GM19438 (cell line): ENCODE results near the gene SRD5A1.
"Not testable (repeated sequence)": the region's sequence is repeated elsewhere in the genome, so short reads cannot be mapped to it uniquely, and the experiment has no call there.

Source experiments
- ATAC-seq: cut with Tn5 transposase; IDR thresholded peaks from one replicate; pipeline ENCODE4 v1.9.1; 2021; ENCODE audit warnings: low read depth; ENCODE audit not compliant: unreplicated experiment

Gene SRD5A1

GRCh38 chr5:6638236-6638635, 5.0 kb downstream of the SRD5A1 start:
- no peak for ATAC-seq

- ATAC-seq, result no peak
Observed at GRCh38 chr5:6642655-6643054, 9.4 kb downstream of the SRD5A1 start.

GRCh38 chr5:6644794-6645241, 11.6 kb downstream of the SRD5A1 start:
- ATAC-seq, result no peak

- ATAC-seq, result not testable (repeated sequence)
Observed at GRCh38 chr5:6645571-6646362, 12.5 kb downstream of the SRD5A1 start.

- ATAC-seq, result no peak
Observed at GRCh38 chr5:6649186-6649585, 15.9 kb downstream of the SRD5A1 start.

GRCh38 chr5:6649681-6650080, 16.4 kb downstream of the SRD5A1 start:
- no peak for ATAC-seq

GRCh38 chr5:6652025-6652424, 18.8 kb downstream of the SRD5A1 start:
- peak; percentile 91 for ATAC-seq

- ATAC-seq, result no peak
Observed at GRCh38 chr5:6655432-6655831, 22.2 kb downstream of the SRD5A1 start.

GRCh38 chr5:6656680-6657079, 23.4 kb downstream of the SRD5A1 start:
- ATAC-seq, result no peak

GRCh38 chr5:6659941-6660684, 26.9 kb downstream of the SRD5A1 start:
- ATAC-seq, result peak; percentile 88

- peak; percentile 38 for ATAC-seq
Observed at GRCh38 chr5:6660688-6661087, 27.4 kb downstream of the SRD5A1 start.

- ATAC-seq, result no peak
Observed at GRCh38 chr5:6666762-6667161, 33.5 kb downstream of the SRD5A1 start.

GRCh38 chr5:6667648-6668047, 34.4 kb downstream of the SRD5A1 start:
- ATAC-seq, result no peak

- ATAC-seq, result not testable (repeated sequence)
Observed at GRCh38 chr5:6668717-6669116, 35.5 kb downstream of the SRD5A1 start.

- ATAC-seq, result no peak
Observed at GRCh38 chr5:6673031-6673430, 39.8 kb downstream of the SRD5A1 start.

GRCh38 chr5:6673963-6674362, 40.7 kb downstream of the SRD5A1 start:
- no peak for ATAC-seq

- ATAC-seq, result no peak
Observed at GRCh38 chr5:6674421-6674820, 41.2 kb downstream of the SRD5A1 start.

GRCh38 chr5:6674886-6675285, 41.6 kb downstream of the SRD5A1 start:
- no peak for ATAC-seq

GRCh38 chr5:6675784-6676491, 42.7 kb downstream of the SRD5A1 start:
- no peak for ATAC-seq

- no peak for ATAC-seq
Observed at GRCh38 chr5:6676702-6677101, 43.5 kb downstream of the SRD5A1 start.

GRCh38 chr5:6678385-6678784, 45.1 kb downstream of the SRD5A1 start:
- ATAC-seq, result no peak
